Epithelial cell of proximal tubule (primary cell): ENCODE measurements around the gene DSN1. TPM values are rescaled to one million over a fixed set of nuclear protein-coding genes. Genes with fewer than 3 reads are reported as not detected.
"Not testable (repeated sequence)": the region's sequence is repeated elsewhere in the genome, so short reads cannot be mapped to it uniquely, and the experiment has no call there.

Experiments used
- DNase-seq: peaks from one replicate; pipeline ENCODE4 v3.0.0-alpha.2; 2011; ENCODE audit warnings: low read depth
- H3K4me3 ChIP-seq: 2 replicates; pipeline ENCODE4 v1.5.1; 2011; ENCODE audit warnings: low read depth, mild to moderate bottlenecking, low read length
- total RNA-seq: library from RNA; depleted of rRNA; stranded (reverse); fragments of >200 nt; gene quantifications from 2 replicates; pipeline ENCODE4 v1.2.3, GENCODE V29; 2015
- TF ChIP-seq, protein P1 (sequence below): conservative IDR thresholded peaks from 2 replicates; pipeline ENCODE4 v1.5.1; 2012; ENCODE audit warnings: low read depth, mild to moderate bottlenecking, low read length

Gene DSN1
- total RNA-seq, 1 donor from 2014 or later = 19.8 TPM

DNA sequence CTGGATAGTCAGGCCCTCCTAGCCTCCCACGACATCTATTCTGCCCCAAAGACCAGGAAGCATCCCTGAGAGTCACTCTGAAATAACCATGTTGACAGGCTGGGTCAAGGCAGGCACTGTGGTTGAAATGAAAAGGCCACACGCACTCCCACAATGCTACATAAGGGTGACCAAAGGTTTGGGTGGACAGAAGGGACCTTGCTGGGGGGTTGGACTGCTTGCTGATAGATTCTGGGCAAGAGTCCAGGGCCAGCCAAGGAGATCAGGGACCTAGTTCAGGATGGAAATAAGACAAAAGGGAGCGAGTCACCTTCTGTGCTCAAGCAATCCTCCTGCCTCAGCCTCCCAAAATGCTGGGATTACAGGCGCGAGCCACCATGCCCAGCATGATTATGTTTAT lies 32.5 kb upstream of the DSN1 start:
- H3K4me3 ChIP-seq = no peak overlapping the region
- TF ChIP-seq, protein P1, sequence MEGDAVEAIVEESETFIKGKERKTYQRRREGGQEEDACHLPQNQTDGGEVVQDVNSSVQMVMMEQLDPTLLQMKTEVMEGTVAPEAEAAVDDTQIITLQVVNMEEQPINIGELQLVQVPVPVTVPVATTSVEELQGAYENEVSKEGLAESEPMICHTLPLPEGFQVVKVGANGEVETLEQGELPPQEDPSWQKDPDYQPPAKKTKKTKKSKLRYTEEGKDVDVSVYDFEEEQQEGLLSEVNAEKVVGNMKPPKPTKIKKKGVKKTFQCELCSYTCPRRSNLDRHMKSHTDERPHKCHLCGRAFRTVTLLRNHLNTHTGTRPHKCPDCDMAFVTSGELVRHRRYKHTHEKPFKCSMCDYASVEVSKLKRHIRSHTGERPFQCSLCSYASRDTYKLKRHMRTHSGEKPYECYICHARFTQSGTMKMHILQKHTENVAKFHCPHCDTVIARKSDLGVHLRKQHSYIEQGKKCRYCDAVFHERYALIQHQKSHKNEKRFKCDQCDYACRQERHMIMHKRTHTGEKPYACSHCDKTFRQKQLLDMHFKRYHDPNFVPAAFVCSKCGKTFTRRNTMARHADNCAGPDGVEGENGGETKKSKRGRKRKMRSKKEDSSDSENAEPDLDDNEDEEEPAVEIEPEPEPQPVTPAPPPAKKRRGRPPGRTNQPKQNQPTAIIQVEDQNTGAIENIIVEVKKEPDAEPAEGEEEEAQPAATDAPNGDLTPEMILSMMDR = no peak
- no peak for DNase-seq

DNA sequence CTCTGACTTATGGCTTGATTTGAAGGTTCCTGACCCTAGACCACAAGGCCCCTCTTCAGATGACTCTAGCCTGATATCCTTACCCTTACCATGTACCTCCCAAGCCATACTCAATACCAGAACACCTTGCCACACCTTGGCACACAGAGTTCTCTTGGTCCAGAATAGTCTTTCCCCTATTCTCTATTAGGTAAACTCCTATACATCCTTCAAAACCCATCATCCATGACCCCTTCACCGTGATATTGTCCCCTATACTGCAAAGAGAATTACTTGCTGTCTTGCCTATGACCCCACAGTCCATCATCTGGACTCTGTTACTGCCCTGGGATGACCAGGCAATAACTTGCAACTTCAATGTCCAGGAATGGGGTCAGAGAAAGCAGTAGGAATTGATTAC lies 31.8 kb upstream of the DSN1 start:
- H3K4me3 ChIP-seq = no peak overlapping the region
- DNase-seq = no peak
- TF ChIP-seq, protein P1 = no peak

DNA sequence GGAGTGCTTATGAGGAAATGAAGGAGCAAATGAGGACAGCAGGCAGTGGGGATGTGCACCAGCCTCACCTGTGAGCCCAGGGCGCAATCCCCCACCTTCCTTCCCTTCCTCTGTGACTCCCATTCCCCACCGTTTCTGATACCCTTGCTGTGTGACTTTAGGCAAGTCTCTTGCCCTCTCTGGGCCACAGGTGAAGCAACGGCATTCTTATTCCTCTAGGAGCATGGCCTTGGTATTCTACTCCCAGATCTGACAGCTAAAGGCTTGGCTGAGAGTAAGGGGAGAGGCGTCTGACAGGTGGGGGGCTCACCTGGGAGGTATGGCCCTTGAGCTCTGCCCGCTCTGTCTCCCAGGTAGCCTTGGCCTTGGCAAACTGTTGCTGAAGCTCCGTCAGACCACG lies 30.9 kb upstream of the DSN1 start:
- TF ChIP-seq, protein P1 = no peak
- no peak for DNase-seq
- no peak overlapping the region for H3K4me3 ChIP-seq

DNA sequence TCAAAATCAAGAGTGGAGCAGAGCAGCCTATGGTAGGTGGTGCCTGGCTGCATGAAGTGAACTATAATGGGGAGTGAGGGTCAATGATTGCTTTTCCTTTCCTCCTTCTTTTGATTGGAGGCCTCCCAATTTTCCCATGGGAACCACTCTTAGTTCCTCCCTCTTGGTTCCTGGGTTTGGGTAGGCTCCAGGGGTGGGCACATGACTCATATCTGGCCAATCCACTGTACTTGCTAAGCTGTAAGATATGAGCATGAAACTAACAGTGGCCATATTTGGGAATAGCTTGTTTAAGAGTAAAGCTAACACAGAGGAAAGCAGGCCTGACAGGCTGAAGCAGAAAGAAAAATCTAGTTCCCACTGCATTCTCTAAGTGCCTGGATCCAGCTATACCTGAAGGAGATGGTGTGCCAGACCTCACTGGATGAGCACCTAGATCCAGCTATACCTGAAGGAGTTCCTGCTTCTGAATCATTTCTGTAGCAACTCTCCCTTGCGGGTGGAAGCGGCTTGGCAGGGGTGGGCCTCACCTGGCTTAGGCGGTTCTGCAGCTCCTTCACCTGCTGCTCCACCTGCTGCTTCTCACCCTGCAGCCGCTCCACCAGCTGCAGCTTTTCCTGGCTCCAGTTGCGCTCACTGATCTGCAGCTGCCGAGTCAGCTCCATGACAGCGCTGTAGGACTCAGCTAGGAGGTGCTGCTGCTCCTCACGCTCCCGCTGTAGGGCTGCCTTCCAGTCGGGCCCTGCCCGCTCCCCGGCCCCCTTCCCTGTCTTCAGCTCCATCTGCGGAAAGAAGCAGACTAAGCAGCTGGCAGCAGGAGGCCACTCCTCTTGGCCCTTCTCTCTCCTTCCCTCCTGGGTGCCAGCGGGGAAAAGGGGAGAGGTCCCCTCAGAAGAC lies 29.0 kb upstream of the DSN1 start:
- TF ChIP-seq, protein P1 = no peak
- no peak for DNase-seq
- no peak overlapping the region for H3K4me3 ChIP-seq

DNA sequence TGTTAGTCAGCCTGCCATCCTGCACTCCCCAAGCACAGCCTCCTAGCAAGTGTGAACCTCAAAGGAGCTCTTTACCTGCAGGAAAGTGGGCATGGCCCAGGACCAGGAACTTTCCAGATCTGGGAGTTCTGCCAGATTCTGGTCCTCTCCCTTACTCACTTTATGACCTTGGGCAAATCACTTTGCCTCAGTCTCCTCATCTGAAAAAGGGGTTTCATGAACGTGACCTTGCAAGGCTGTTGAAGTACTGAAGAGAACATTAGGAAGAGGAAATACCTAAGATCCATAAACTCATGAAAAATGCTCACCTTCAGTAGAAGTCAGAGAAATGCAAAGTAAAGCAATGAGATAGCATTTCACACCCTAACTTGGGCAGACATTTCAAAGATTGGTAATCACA lies 26.8 kb upstream of the DSN1 start:
- TF ChIP-seq, protein P1 = no peak
- DNase-seq = no peak
- no peak overlapping the region for H3K4me3 ChIP-seq

DNA sequence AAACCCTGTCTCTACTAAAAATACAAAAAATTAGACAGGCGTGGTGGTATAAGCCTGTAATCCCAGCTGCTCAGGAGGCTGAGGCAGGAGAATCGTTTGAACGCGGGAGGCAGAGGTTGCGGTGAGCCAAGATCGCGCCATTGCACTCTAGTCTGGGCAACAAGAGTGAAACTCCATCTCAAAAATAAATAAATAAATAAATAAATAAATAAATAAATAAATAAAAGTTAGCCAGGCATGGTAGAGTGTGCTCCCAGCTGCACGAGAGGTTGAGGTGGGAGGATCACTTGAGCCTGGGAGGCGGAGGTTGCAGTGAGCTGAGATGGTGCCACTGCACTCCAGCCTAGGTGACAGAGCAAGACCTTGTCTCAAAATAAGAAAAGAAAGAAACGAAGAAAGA lies 25.8 kb upstream of the DSN1 start:
- not testable (repeated sequence) for DNase-seq, H3K4me3 ChIP-seq

DNA sequence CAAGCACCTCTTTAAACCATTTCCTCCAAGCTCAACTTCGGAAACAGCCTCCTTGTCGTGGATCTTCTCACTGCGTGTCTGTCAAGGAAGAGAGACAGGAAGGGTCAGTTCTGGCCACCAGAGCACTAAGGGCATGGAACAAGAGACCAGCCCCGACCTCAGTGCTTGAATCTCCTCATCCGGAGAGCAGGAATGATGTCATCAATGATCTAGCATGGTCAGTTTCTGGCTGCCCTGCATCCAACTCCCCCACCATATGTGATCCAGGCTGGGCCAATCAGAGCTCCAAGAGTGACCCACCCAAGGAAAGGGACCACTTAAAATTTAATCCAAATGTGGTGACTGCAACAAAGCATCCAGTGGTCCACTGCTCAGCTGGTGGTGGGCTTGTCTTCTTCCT lies 23.3 kb upstream of the DSN1 start:
- TF ChIP-seq, protein P1 = no peak
- H3K4me3 ChIP-seq = no peak overlapping the region
- DNase-seq = no peak
